ENCODE measurements around the gene MORC4.

DNA sequence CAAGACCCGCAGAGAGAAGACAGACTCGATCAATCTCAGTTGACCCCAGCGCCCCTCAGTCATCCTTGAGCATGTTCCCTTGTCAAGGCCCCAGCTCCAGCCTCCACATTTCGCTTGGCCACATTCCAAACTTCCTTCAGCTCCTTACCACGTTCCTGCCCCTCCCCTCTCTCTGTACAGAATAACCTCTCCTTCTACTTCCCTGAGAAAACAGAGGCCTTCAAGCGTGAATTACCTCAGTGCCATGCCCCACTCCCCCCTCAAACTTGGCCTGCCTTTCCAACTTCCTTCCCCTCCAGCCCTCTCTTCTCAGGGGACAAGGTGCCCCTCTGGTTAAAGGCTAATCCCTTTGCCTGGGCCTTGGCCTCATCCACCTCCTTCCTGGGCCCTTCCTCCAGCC is 93.7 kb downstream of the MORC4 start:
- TF ChIP-seq CTCF (IDR thresholded peaks at IDR 0.05) = no peak
- no peak for TF ChIP-seq ZFX (IDR thresholded peaks at IDR 0.05; ENCODE audit: borderline replicate concordance)
